WTC11 (cell line): ENCODE results near the gene COL17A1. TPM values are rescaled to one million over a fixed set of nuclear protein-coding genes. Genes with fewer than 3 reads are reported as not detected.

Experiments
- ATAC-seq: fragments of 200-7000 bp; cut with Tn5 transposase; 2 replicates; pipeline ENCODE4 v1.10.0; 2021; ENCODE audit warnings: mild to moderate bottlenecking, moderate library complexity
- CTCF ChIA-PET: fragments of 300-600 bp; sonication (Branson Sonifier 250); formaldehyde crosslinking; loops from one replicate; lab custom pipeline; 2021; ENCODE audit warnings: antibody characterized with exemption; lab: Charles Lee
- POLR2A ChIA-PET: fragments of 350-600 bp; sonication (Branson Sonifier 250); formaldehyde crosslinking; loops from one replicate; lab custom pipeline; 2021; ENCODE audit warnings: antibody characterized with exemption; lab: Charles Lee
- DNase-seq: peaks from one replicate; pipeline ENCODE4 v3.0.0; 2021; ENCODE audit warnings: low spot score
- H3K27ac Mint-ChIP-seq: 2 replicates; pipeline ENCODE4 v1.8.0; 2021; ENCODE audit warnings: mixed read lengths
- H3K27me3 Mint-ChIP-seq: 2 replicates; pipeline ENCODE4 v1.8.0; 2021; ENCODE audit warnings: low read depth, mild to moderate bottlenecking, moderate library complexity, mixed read lengths
- H3K36me3 Mint-ChIP-seq: 2 replicates; pipeline ENCODE4 v1.8.0; 2021; ENCODE audit warnings: mixed read lengths
- H3K4me1 Mint-ChIP-seq: 2 replicates; pipeline ENCODE4 v1.8.0; 2022; ENCODE audit warnings: mixed read lengths
- H3K4me3 Mint-ChIP-seq: 2 replicates; pipeline ENCODE4 v1.8.0; 2021; ENCODE audit warnings: mild to moderate bottlenecking, moderate library complexity, mixed read lengths
- H3K9me3 Mint-ChIP-seq: 2 replicates; pipeline ENCODE4 v1.8.0; 2021; ENCODE audit warnings: mixed read lengths
- GTF2I ChIP-seq: fragments of 250-450 bp; sonication (Bioruptor Pico); conservative IDR thresholded peaks from 2 replicates; pipeline ENCODE4 v1.4.0; 2021; ENCODE audit warnings: mild to moderate bottlenecking
- IRF2 ChIP-seq: sonication (generic); formaldehyde crosslinking; IDR thresholded peaks from 2 replicates; pipeline ENCODE4 v1.8.0; 2022; ENCODE audit warnings: low read depth, missing genetic modification reagents, borderline replicate concordance
- JAZF1 ChIP-seq: fragments of 250-450 bp; sonication (Bioruptor Pico); IDR thresholded peaks from 2 replicates; pipeline ENCODE4 v1.9.0; 2021; ENCODE audit warnings: moderate library complexity, mild to moderate bottlenecking, inconsistent platforms
- JUN ChIP-seq: sonication (generic); formaldehyde crosslinking; IDR thresholded peaks from 2 replicates; pipeline ENCODE4 v1.8.0; 2023; ENCODE audit warnings: mild to moderate bottlenecking, missing genetic modification reagents
- NR3C1 ChIP-seq: sonication (generic); formaldehyde crosslinking; conservative IDR thresholded peaks from 2 replicates; pipeline ENCODE4 v1.8.1; 2023; ENCODE audit warnings: low read depth, mild to moderate bottlenecking, missing genetic modification reagents
- PRRX2 ChIP-seq: fragments of 250-450 bp; sonication (Bioruptor Pico); IDR thresholded peaks from 2 replicates; pipeline ENCODE4 v1.8.0; 2021; ENCODE audit warnings: mild to moderate bottlenecking
- RELA ChIP-seq: sonication (generic); formaldehyde crosslinking; IDR thresholded peaks from 2 replicates; pipeline ENCODE4 v1.8.1; 2022; ENCODE audit warnings: missing genetic modification reagents, mild to moderate bottlenecking, borderline replicate concordance
- TEAD4 ChIP-seq: sonication (generic); formaldehyde crosslinking; IDR thresholded peaks from 2 replicates; pipeline ENCODE4 v1.8.0; 2022; ENCODE audit warnings: mild to moderate bottlenecking, missing genetic modification reagents
- ZNF121 ChIP-seq: sonication (generic); formaldehyde crosslinking; IDR thresholded peaks from 2 replicates; pipeline ENCODE4 v1.8.0; 2023; ENCODE audit warnings: missing genetic modification reagents
- ZNF219 ChIP-seq: sonication (generic); formaldehyde crosslinking; IDR thresholded peaks from 2 replicates; pipeline ENCODE4 v1.8.0; 2023; ENCODE audit warnings: missing genetic modification reagents, mild to moderate bottlenecking, borderline replicate concordance
- ZNF232 ChIP-seq: sonication (generic); formaldehyde crosslinking; IDR thresholded peaks from 2 replicates; pipeline ENCODE4 v1.8.0; 2022; ENCODE audit warnings: mild to moderate bottlenecking, missing genetic modification reagents
- ZNF263 ChIP-seq: sonication (generic); formaldehyde crosslinking; IDR thresholded peaks from 2 replicates; pipeline ENCODE4 v1.8.1; 2022; ENCODE audit warnings: low read depth, mild to moderate bottlenecking, moderate library complexity, missing genetic modification reagents
- ZNF671 ChIP-seq: fragments of 250-450 bp; sonication (Bioruptor Pico); IDR thresholded peaks from 2 replicates; pipeline ENCODE4 v1.8.0; 2021; ENCODE audit warnings: mild to moderate bottlenecking
- total RNA-seq: library from RNA; stranded (reverse); gene quantifications from 3 replicates; pipeline ENCODE4 v1.2.3, GENCODE V29; 2021
- TF ChIP-seq, protein P1 (sequence below): sonication (generic); formaldehyde crosslinking; conservative IDR thresholded peaks from 2 replicates; pipeline ENCODE4 v1.8.1; 2022; ENCODE audit warnings: mild to moderate bottlenecking, missing genetic modification reagents
- TF ChIP-seq, protein P2 (sequence below): sonication (generic); formaldehyde crosslinking; IDR thresholded peaks from 2 replicates; pipeline ENCODE4 v1.8.0; 2023; ENCODE audit warnings: missing genetic modification reagents, mild to moderate bottlenecking, borderline replicate concordance
- TF ChIP-seq, protein P3 (sequence below): sonication (generic); formaldehyde crosslinking; IDR thresholded peaks from 2 replicates; pipeline ENCODE4 v1.8.1; 2023; ENCODE audit warnings: mild to moderate bottlenecking, missing genetic modification reagents, borderline replicate concordance
- TF ChIP-seq, protein P4 (sequence below): fragments of 250-450 bp; sonication (Bioruptor Pico); IDR thresholded peaks from 2 replicates; pipeline ENCODE4 v1.8.0; 2021; ENCODE audit warnings: mild to moderate bottlenecking
- TF ChIP-seq, protein P5 (sequence below): sonication (generic); formaldehyde crosslinking; IDR thresholded peaks from 2 replicates; pipeline ENCODE4 v1.8.1; 2023; ENCODE audit warnings: mild to moderate bottlenecking, missing genetic modification reagents
- TF ChIP-seq, protein P6 (sequence below): fragments of 250-450 bp; sonication (Bioruptor Pico); IDR thresholded peaks from 2 replicates; pipeline ENCODE4 v1.9.0; 2021; ENCODE audit warnings: mild to moderate bottlenecking

COL17A1 gene
- total RNA-seq, 1 experiment from 2014 or later, result 1.5 TPM

DNA sequence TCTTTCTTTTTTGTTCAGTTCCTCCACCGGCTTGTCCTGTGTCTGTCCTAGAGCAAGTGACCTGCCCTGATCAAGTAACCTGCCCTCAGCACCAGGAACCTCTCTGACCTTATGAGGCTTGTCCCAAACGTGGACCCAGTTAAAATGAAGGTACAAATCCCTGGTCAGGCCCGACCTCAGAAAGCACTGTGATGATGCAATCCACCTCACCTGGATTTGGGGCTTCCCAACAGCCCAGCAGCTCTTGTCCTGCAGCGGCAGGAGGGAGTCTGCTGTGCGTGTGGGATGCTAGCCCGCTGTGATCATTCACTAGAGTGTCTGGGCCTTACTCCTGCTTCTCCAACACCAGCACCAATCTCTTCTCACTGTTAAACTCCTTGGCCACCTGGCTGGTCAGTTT lies 11.2 kb downstream of the COL17A1 start:
- Mint-ChIP-seq H3K27ac (no peak overlapping the region), H3K9me3 (0 out of 2 replicates have a peak, but pooled peaks cover 5% of the 10 kb centered on the region), H3K36me3 (no peaks in the 10 kb centered on the region), H3K4me1 (peaks cover 12% of the 10 kb centered on the region), H3K27me3 (no peaks in the 10 kb centered on the region; the same call in 1 of the 2 replicates), H3K4me3 (no peak overlapping the region)
- DNase-seq (no peak), ATAC-seq (no peak)
- CTCF ChIA-PET, result no interaction called here
- POLR2A ChIA-PET, result no interaction called here
- TF ChIP-seq ZNF263 (CRISPR knock-in tag), result no peak
- TF ChIP-seq, protein P1, sequence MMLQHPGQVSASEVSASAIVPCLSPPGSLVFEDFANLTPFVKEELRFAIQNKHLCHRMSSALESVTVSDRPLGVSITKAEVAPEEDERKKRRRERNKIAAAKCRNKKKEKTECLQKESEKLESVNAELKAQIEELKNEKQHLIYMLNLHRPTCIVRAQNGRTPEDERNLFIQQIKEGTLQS, result 0 out of 2 replicates have a peak, but pooled peaks have one; percentile 53
- TF ChIP-seq, protein P2, sequence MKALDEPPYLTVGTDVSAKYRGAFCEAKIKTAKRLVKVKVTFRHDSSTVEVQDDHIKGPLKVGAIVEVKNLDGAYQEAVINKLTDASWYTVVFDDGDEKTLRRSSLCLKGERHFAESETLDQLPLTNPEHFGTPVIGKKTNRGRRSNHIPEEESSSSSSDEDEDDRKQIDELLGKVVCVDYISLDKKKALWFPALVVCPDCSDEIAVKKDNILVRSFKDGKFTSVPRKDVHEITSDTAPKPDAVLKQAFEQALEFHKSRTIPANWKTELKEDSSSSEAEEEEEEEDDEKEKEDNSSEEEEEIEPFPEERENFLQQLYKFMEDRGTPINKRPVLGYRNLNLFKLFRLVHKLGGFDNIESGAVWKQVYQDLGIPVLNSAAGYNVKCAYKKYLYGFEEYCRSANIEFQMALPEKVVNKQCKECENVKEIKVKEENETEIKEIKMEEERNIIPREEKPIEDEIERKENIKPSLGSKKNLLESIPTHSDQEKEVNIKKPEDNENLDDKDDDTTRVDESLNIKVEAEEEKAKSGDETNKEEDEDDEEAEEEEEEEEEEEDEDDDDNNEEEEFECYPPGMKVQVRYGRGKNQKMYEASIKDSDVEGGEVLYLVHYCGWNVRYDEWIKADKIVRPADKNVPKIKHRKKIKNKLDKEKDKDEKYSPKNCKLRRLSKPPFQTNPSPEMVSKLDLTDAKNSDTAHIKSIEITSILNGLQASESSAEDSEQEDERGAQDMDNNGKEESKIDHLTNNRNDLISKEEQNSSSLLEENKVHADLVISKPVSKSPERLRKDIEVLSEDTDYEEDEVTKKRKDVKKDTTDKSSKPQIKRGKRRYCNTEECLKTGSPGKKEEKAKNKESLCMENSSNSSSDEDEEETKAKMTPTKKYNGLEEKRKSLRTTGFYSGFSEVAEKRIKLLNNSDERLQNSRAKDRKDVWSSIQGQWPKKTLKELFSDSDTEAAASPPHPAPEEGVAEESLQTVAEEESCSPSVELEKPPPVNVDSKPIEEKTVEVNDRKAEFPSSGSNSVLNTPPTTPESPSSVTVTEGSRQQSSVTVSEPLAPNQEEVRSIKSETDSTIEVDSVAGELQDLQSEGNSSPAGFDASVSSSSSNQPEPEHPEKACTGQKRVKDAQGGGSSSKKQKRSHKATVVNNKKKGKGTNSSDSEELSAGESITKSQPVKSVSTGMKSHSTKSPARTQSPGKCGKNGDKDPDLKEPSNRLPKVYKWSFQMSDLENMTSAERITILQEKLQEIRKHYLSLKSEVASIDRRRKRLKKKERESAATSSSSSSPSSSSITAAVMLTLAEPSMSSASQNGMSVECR, result no peak

DNA sequence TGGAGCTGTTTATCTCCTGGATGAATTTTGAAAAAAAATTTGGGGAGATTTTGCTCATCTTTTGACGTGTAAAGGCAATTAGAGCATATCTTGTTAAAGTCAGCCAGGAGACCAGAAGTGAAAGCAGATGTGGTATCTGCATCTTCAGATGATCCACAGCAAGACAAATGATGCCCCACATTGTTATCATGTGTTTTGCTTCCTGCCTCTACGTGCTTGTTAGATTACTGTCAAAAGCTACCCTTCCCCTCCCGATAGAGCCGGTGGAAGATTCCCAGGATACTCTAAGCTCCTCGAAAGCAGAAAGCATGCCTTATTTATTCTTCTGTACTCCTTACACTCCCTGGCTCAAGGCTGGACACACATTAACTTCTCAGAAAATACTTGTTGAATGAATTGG lies 12.9 kb downstream of the COL17A1 start:
- CTCF ChIA-PET, result interaction anchor here (0.6 kb wide), 1 partner anchor 48 kb away, joined by 4 read pairs; no protein-coding TSS in a partner anchor
- ATAC-seq, result no peak
- TF ChIP-seq ZNF121 (CRISPR knock-in tag) (no peak), JUN (CRISPR knock-in tag) (no peak), JAZF1 (CRISPR knock-in tag) (no peak), PRRX2 (CRISPR knock-in tag) (no peak), NR3C1 (CRISPR knock-in tag) (no peak), GTF2I (CRISPR knock-in tag) (no peak)
- TF ChIP-seq, protein P3, sequence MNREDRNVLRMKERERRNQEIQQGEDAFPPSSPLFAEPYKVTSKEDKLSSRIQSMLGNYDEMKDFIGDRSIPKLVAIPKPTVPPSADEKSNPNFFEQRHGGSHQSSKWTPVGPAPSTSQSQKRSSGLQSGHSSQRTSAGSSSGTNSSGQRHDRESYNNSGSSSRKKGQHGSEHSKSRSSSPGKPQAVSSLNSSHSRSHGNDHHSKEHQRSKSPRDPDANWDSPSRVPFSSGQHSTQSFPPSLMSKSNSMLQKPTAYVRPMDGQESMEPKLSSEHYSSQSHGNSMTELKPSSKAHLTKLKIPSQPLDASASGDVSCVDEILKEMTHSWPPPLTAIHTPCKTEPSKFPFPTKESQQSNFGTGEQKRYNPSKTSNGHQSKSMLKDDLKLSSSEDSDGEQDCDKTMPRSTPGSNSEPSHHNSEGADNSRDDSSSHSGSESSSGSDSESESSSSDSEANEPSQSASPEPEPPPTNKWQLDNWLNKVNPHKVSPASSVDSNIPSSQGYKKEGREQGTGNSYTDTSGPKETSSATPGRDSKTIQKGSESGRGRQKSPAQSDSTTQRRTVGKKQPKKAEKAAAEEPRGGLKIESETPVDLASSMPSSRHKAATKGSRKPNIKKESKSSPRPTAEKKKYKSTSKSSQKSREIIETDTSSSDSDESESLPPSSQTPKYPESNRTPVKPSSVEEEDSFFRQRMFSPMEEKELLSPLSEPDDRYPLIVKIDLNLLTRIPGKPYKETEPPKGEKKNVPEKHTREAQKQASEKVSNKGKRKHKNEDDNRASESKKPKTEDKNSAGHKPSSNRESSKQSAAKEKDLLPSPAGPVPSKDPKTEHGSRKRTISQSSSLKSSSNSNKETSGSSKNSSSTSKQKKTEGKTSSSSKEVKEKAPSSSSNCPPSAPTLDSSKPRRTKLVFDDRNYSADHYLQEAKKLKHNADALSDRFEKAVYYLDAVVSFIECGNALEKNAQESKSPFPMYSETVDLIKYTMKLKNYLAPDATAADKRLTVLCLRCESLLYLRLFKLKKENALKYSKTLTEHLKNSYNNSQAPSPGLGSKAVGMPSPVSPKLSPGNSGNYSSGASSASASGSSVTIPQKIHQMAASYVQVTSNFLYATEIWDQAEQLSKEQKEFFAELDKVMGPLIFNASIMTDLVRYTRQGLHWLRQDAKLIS (CRISPR knock-in tag), result no peak

DNA sequence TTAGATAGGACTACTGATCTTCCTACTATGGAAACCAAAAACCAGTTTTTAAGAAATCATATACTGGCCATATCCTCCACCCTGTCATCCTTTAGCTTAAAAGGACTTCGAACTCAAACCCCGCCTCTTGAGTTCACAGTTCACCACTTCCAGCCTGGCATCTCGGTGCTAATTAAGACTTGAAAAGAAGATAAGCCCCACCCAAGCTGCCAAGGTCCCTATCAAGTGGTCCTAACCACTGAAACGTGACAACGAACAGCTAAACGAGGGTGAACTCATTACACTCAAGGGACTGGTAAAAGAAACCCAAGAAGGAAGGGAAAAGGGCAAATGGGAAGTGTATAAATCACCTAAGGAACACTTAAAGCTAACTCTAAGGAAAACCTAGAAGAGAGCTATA lies 16.1 kb downstream of the COL17A1 start:
- Mint-ChIP-seq H3K36me3 (no peaks in the 10 kb centered on the region), H3K9me3 (0 out of 2 replicates have a peak, but pooled peaks cover 5% of the 10 kb centered on the region), H3K27me3 (no peaks in the 10 kb centered on the region; the same call in 1 of the 2 replicates), H3K4me3 (no peak overlapping the region), H3K4me1 (peaks cover 48% of the 10 kb centered on the region), H3K27ac (no peak overlapping the region)
- no peak for DNase-seq
- no peak for ATAC-seq
- ChIA-PET CTCF (interaction anchor here (1.0 kb wide), 1 partner anchor 12 kb away, joined by 3 read pairs; no protein-coding TSS in a partner anchor), POLR2A (no interaction called here)
- no peak for TF ChIP-seq TEAD4 (CRISPR knock-in tag)
- TF ChIP-seq, protein P4, sequence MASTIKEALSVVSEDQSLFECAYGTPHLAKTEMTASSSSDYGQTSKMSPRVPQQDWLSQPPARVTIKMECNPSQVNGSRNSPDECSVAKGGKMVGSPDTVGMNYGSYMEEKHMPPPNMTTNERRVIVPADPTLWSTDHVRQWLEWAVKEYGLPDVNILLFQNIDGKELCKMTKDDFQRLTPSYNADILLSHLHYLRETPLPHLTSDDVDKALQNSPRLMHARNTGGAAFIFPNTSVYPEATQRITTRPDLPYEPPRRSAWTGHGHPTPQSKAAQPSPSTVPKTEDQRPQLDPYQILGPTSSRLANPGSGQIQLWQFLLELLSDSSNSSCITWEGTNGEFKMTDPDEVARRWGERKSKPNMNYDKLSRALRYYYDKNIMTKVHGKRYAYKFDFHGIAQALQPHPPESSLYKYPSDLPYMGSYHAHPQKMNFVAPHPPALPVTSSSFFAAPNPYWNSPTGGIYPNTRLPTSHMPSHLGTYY, result no peak
- TF ChIP-seq RELA (CRISPR knock-in tag), result no peak
- TF ChIP-seq, protein P5, sequence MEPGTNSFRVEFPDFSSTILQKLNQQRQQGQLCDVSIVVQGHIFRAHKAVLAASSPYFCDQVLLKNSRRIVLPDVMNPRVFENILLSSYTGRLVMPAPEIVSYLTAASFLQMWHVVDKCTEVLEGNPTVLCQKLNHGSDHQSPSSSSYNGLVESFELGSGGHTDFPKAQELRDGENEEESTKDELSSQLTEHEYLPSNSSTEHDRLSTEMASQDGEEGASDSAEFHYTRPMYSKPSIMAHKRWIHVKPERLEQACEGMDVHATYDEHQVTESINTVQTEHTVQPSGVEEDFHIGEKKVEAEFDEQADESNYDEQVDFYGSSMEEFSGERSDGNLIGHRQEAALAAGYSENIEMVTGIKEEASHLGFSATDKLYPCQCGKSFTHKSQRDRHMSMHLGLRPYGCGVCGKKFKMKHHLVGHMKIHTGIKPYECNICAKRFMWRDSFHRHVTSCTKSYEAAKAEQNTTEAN (CRISPR knock-in tag), result no peak
- TF ChIP-seq ZNF121 (CRISPR knock-in tag), result no peak
- no peak for TF ChIP-seq ZNF219 (CRISPR knock-in tag)
- TF ChIP-seq, protein P6, sequence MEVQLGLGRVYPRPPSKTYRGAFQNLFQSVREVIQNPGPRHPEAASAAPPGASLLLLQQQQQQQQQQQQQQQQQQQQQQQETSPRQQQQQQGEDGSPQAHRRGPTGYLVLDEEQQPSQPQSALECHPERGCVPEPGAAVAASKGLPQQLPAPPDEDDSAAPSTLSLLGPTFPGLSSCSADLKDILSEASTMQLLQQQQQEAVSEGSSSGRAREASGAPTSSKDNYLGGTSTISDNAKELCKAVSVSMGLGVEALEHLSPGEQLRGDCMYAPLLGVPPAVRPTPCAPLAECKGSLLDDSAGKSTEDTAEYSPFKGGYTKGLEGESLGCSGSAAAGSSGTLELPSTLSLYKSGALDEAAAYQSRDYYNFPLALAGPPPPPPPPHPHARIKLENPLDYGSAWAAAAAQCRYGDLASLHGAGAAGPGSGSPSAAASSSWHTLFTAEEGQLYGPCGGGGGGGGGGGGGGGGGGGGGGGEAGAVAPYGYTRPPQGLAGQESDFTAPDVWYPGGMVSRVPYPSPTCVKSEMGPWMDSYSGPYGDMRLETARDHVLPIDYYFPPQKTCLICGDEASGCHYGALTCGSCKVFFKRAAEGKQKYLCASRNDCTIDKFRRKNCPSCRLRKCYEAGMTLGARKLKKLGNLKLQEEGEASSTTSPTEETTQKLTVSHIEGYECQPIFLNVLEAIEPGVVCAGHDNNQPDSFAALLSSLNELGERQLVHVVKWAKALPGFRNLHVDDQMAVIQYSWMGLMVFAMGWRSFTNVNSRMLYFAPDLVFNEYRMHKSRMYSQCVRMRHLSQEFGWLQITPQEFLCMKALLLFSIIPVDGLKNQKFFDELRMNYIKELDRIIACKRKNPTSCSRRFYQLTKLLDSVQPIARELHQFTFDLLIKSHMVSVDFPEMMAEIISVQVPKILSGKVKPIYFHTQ, result no peak
- TF ChIP-seq ZNF671 (CRISPR knock-in tag), result no peak
- TF ChIP-seq IRF2 (CRISPR knock-in tag), result no peak
- no peak for TF ChIP-seq ZNF232 (CRISPR knock-in tag)

More for the DNA sequence above, 12.9 kb downstream of the COL17A1 start:
- H3K4me3 Mint-ChIP-seq, result no peak overlapping the region
- H3K27me3 Mint-ChIP-seq, result no peaks in the 10 kb centered on the region; the same call in 1 of the 2 replicates
- H3K36me3 Mint-ChIP-seq, result no peaks in the 10 kb centered on the region
- H3K4me1 Mint-ChIP-seq, result peaks cover 23% of the 10 kb centered on the region
- no peak for DNase-seq
- 0 out of 2 replicates have a peak, but pooled peaks cover 5% of the 10 kb centered on the region for H3K9me3 Mint-ChIP-seq
- H3K27ac Mint-ChIP-seq, result no peak overlapping the region
- POLR2A ChIA-PET, result no interaction called here
